Stimulated activated CD4-positive, alpha-beta T cell treated with anti-CD3 and anti-CD28 coated beads, TNF-alpha, amount 100 ng/mL, for 48 hours (primary cell): ENCODE measurements around the gene HNRNPA3.
"Not testable (repeated sequence)": the region's sequence is repeated elsewhere in the genome, so short reads cannot be mapped to it uniquely, and the experiment has no call there.

Experiments
- DNase-seq, 3 donors: peaks; one replicate each; pipeline ENCODE4 v3.0.0-alpha.2; 2020; ENCODE audit warnings: low read depth in 3 of 3

The HNRNPA3 gene

DNA sequence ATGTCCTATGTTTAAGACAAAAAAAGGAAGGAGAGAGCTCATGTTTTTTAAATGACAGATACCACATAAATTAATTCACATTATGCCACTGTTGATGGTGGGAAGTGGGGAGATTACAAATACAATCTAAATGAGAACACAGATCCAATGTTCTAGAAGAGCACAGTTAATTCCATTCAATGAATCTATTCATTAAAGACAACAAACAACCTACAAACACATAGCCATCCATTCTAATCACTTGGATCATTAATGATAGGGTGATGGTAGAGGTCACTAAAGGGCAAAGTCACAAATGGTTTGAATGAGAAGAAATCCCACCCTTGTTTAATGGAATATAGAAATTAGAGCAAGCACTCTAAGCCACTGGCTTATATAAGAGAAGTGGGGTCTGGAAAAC is 21.7 kb downstream of the HNRNPA3 start:
- no peak for DNase-seq

DNA sequence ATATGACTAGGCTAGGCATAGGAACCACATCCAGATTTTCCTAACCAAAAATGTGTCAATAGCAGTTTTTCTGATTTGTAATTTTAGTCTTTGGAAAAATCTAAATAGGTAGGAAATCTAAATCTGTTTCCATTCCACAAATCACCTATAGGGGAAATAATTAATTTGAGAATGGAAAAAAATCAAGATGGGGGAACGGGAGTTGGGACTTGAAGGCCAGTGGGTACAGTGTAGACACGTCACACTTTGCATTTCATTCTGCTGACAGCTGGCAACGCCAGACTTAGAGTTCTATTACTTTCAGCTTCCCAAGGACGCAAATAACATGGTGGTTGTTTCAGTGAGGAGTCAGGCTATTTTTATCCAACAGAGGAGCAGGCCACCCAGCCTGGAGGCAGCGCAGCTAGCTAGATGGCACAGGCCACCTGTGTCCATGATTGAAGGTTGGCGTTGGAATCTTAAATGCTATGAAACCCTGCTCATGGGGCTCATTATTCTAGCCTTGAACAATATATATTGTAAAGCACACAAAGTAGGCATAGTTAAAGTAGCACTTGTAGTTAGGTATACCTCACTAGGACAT is 23.4 kb downstream of the HNRNPA3 start:
- DNase-seq = no peak

GRCh38 chr2:177237932-177238331 is 25.3 kb downstream of the HNRNPA3 start:
- no peak for DNase-seq

- DNase-seq = no peak
Measured at GRCh38 chr2:177239053-177239452, 26.5 kb downstream of the HNRNPA3 start.

DNA sequence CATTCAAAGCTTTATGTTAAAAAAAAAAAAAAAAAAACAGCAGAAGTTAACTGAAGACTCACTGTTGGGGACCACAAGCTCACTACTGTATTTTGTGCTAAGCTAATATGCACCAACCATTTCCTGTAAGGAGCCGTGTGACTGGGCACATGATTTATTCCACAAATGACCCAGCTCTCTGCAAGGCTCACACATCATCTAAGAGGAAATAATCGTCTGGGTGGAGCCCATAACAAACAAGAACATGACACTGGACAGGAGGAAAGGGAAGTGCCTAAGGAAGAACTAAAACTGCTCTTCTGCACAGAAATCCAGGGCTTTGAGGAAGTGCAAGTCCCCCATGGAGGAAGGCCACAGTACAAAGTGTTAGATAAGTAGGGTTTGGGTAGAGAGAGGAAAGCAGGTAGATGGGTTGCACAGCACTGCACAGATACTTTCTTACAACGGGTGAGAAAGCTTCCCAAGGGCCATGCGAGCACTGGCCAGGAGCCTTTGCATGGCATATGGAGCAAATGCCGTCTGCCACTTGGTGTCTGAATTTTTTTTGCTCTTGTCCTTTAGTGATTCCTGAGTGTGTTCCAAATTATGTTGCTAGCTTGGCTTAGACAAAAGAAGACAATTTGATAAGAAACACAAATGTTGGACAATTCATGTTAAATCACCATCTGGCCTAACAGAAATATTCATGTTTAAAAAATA is 27.5 kb downstream of the HNRNPA3 start:
- DNase-seq = no peak

- DNase-seq = no peak
Measured at GRCh38 chr2:177241711-177242120, 29.1 kb downstream of the HNRNPA3 start.

DNA sequence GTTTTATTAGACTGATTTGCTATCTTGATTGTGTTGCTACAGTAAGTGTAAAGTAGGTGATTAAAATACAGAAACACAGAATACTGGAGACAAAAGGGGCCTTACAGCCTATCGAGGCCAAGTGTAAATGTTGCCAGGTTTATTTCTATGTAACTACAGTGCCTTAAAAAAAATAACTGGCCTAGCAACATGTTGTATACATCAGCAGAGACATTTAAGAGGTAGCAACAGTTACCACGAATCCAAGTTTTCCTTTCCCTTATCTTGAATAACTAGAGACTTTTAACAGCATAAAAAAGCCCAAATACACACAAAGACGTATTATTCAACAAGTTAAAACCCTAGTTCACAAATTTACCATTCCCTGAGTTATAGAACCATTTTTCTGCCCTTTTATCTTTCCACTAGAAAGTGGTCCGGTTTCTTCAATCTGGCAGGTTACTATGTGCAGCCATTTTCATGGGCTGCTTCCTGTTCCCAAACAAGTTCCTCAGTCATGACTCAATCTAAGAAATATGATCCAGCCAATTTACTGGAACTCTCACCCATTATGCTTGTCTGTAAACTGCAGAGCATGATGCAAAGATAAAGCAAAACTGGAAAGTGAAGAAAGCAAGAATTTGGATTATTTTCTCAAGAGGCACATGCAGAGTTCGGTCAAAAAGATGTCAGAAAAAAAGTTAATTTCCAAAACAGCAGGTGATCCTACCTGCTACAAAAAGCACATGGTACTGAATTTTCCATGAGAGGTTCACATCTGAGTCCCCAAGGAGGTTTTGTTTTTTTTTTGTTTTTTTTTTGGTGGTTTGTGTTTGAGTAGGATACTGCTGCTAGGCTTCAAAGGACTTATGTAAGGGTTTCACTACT is 29.8 kb downstream of the HNRNPA3 start:
- DNase-seq = no peak

DNA sequence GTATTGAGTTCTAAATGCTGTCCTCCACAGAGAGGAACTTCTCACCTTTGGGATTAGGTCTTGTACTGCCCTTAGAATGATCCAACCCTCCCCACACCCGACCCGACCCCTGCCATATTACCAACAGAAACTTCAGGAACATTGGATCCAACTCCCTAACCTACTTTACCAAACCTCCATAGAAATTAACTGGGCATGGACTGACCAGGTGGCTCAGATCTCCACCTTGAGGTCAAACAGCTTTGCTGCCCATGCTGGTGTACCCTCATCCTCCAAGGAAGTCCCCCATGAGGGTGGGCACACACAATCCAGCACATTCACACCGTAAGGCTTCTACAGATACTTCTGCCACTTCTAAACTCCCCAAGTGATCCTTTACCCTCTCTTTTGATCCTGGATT is 30.5 kb downstream of the HNRNPA3 start:
- DNase-seq = no peak

GRCh38 chr2:177243476-177243875 is 30.9 kb downstream of the HNRNPA3 start:
- no peak for DNase-seq

- DNase-seq = no peak
Measured at GRCh38 chr2:177244244-177244771, 31.7 kb downstream of the HNRNPA3 start.

GRCh38 chr2:177245010-177245422 is 32.4 kb downstream of the HNRNPA3 start:
- no peak for DNase-seq

DNA sequence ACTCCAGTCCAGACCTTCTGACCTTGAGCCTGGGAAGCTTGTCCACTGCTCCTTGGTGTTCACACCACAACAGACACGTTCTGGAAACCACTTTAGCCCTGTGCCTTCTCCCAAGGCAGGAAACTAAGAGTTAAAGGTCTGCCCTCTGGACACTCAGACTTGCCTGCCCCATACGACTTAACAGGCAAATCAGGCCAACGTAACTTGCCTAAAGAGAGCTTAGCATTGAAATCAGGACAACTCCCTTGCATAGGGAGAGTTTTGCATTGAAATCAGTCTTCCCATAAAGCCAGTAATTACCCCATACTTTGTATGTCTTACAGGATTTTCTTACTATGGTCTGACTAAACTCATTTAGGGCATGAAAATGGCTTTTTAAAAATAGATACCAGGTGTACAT is 33.4 kb downstream of the HNRNPA3 start:
- DNase-seq = no peak

DNA sequence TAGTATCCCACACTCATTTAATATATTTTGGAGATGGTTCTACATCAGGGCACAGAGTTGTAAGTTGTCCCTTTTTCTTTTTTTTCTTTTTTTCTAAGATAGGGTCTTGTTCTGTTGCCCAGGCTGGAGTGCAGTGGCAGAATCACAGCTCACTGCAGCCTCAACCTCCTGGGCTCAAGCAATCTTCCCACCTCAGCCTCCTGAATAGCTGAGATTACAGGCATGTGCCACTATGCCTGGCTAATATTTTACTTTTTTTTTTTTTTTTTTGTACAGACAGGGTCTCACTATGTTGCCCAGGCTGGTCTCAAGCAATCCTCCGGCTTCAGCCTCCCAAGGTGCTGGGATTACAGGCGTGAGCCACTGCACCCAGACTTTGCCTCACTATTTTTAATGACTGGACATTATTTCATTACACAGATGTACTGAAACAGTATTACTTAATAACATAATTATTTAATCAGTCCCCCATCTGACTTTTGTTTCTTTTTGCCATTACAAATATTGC is 34.0 kb downstream of the HNRNPA3 start:
- DNase-seq = not testable (repeated sequence)

DNA sequence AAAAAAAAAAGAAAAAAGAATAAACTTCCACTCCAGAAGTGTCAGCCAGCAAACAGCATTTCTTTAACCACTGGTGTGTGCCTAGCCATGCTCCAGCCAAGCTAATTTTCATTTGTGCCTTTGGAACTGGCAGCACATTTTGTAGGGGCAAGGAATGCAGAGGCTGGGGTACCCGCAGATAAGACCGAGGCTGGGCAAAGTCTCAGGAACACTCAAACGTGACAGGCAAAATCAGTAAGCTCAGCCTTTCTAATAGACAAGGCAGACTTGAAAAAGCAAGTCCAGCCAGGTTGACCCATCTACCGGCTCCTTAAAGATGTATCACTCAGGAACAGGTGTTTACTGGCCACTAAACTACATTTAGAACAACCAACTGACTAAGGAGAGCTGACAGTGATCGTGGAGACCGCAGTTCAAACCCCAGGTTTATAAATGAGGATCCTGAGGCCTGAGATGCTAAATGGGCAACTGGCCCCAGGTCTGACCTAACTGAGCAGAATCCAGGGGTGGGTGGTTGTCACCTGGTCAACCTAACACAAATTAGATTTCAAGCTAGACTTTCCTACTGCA is 35.2 kb downstream of the HNRNPA3 start:
- no peak for DNase-seq

- no peak for DNase-seq
Measured at GRCh38 chr2:177249038-177249437, 36.4 kb downstream of the HNRNPA3 start.

DNA sequence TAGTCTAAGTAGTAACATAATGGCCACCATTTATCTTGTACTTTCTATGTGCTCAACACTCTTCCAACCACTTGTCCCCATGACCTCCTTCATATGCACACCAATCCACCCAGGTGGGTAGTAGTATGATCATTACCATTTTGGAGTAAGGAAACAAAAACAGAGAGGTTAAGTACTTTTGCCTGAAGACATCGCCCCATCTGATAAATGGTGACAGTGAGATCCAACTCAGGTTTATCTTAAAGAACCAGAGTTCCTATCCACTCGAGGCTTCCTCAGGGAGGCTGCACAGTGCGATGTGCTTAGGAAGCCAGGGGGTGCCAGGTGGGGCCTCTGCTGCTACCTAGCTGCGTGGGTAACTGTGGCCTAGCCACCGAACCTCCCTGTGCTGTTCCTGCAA is 37.9 kb downstream of the HNRNPA3 start:
- no peak for DNase-seq

DNA sequence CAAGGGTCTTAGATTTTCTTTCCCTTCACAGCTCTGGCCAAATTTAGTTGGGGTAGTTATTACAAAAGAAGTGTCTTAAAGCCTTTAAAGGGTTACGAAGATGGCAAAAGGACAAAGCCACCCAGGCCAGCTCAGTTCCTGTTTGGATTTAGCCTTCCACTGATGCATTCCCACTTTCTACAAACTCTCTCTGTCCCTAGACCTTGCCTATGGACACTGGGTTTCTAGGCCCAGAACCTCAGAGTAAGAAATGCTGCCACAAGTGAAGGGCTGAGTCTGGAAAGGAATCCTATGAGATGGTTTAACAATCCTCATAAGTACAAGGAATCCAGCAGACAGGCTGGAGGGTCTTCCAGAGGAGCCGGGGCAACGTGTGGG is 38.6 kb downstream of the HNRNPA3 start:
- DNase-seq = no peak

DNA sequence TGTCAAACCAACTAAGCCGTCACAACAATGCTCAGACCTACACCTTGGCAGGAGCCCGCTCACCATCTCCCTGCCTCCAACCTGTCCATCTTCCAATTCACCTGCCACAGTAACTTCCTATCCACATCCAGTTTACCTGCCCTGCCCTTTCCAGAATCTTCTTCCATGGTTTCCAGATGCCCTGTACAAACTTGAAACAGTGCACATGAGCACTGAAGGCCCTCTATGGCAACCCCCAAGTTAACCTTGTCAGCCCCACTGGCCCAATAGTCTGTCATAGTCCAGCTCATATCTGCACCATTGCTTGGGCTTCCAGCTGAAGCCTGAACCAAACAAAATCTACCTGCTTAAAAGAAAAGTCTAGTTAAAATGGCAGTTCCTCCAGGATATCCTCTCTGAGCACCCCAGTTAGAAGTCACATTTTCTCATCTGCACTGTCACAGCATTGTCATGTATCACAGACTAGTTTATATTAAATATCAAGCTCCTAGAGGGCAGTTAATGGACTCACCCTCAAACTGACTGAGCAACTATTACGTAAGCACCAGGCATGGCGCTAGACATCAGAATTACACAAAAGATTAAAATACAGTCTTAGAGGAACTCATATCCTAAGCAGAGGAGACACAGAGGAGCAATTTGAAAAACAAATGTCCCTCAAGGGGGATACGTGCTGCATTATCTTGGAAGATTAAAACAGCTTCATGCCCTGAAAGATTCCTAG is 40.4 kb downstream of the HNRNPA3 start:
- no peak for DNase-seq

- DNase-seq = no peak
Measured at GRCh38 chr2:177253704-177254103, 41.1 kb downstream of the HNRNPA3 start.

DNA sequence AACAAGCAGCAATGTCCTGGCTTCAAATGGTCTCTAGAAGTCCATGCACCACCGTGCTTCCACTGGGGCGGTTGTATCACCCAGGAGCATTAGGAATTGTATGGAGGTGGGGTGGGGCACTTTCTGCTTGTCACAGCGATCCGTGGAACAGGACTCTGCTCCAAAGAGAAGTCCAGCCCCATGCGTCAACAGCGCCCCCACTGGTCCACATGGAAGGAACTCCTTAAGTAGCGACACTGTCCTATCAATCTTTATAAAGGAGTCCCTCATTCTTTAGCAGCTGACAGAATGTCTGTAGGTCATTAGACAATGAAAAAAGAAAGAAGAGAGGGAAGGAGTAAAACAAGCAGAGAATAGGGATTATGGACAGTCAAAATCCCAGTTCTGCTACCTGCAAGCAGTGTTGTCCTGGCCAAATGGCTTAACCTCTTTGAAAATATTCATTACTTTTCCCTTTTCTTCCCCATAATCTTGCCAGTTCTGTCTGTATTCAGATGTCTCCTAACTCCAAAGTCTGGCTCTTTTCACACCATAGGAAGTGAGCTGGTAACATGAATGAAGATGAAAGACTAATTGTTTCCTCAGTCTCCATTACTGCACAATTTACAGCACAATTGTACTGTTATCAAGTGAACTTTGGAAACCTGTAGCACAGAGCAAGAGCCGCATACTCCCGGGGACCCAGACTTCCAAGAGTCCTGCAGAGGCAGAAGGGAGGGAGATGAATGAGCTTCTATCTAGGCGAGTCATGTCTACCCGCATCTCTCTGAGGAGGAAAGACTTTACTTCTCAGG is 42.0 kb downstream of the HNRNPA3 start:
- no peak for DNase-seq

DNA sequence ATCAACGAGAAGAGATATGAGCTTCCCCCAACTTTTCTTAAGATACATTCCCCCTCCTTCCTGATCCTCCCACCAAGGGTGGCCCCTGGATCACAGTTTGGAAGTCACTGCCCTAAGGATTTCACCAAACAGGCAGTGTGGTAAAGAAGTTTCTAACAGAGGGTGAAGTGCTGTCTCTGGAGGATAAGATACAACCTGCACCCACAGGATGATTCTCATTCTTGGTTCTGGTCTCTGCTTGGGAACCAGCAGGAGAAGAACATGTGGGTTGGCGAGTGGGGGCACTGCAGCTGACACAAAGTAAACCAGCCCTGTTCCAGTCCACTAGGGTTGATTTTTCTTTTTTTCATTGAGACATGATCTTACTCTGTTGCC is 42.6 kb downstream of the HNRNPA3 start:
- no peak for DNase-seq
